Measurements from ENCODE around the gene TEN1.

TEN1 gene

DNA sequence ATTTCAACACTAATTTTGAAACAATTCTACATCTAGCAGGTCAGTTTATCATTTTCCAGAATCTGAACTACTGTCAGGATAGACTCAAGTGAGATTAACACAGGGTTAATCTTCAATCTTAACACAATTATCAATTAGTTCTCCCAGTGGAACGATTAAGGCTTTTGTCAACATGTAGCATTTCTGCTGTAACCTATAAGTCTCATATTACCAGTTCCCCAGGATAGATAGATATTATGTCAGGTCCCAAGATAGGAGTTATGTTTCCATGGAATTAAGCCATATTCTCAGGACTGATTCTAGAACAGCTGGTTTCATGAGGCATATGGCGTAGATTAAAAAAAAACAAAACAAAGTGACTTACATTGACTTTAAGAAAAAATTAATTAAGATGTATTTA lies 33.8 kb upstream of the TEN1 start:
- H3K4me2 ChIP-seq (ENCODE audit: low read depth, low read length, poor library complexity, severe bottlenecking) = no peak overlapping the region
- H3K4me3 ChIP-seq (ENCODE audit: insufficient read depth, low read length, poor library complexity, severe bottlenecking) = no peak overlapping the region
- H3F3A ChIP-seq (ENCODE audit: insufficient read depth) = no peaks in the 10 kb centered on the region
- TF ChIP-seq, protein P1, sequence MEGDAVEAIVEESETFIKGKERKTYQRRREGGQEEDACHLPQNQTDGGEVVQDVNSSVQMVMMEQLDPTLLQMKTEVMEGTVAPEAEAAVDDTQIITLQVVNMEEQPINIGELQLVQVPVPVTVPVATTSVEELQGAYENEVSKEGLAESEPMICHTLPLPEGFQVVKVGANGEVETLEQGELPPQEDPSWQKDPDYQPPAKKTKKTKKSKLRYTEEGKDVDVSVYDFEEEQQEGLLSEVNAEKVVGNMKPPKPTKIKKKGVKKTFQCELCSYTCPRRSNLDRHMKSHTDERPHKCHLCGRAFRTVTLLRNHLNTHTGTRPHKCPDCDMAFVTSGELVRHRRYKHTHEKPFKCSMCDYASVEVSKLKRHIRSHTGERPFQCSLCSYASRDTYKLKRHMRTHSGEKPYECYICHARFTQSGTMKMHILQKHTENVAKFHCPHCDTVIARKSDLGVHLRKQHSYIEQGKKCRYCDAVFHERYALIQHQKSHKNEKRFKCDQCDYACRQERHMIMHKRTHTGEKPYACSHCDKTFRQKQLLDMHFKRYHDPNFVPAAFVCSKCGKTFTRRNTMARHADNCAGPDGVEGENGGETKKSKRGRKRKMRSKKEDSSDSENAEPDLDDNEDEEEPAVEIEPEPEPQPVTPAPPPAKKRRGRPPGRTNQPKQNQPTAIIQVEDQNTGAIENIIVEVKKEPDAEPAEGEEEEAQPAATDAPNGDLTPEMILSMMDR (IDR thresholded peaks at IDR 0.05; ENCODE audit: insufficient read depth, low read length, poor library complexity, severe bottlenecking) = no peak
- no peak for TF ChIP-seq EZH2phosphoT487 (conservative IDR thresholded peaks at IDR 0.05; ENCODE audit: low read length)
- H3K27ac ChIP-seq (ENCODE audit: low read depth, low read length) = no peak overlapping the region
- H2AFZ ChIP-seq (ENCODE audit: low read depth, low read length, severe bottlenecking) = no peak overlapping the region
- H3K79me2 ChIP-seq (ENCODE audit: insufficient read depth, low read length) = 0 out of 2 replicates have a peak, but pooled peaks cover 2% of the 10 kb centered on the region
- H3K9me3 ChIP-seq (ENCODE audit: insufficient read depth, low read length) = no peaks in the 10 kb centered on the region
- H3K9me2 ChIP-seq (replicated peaks; ENCODE audit: insufficient read depth, low read length) = no peaks in the 10 kb centered on the region
- H4K20me1 ChIP-seq (ENCODE audit: low read depth, low read length) = no peaks in the 10 kb centered on the region
- no peak overlapping the region for H3K9ac ChIP-seq (ENCODE audit: low read length)
- no peaks in the 10 kb centered on the region for H3K27me3 ChIP-seq (ENCODE audit: low read length)
- H3K36me3 ChIP-seq (ENCODE audit: low read length) = no peaks in the 10 kb centered on the region

DNA sequence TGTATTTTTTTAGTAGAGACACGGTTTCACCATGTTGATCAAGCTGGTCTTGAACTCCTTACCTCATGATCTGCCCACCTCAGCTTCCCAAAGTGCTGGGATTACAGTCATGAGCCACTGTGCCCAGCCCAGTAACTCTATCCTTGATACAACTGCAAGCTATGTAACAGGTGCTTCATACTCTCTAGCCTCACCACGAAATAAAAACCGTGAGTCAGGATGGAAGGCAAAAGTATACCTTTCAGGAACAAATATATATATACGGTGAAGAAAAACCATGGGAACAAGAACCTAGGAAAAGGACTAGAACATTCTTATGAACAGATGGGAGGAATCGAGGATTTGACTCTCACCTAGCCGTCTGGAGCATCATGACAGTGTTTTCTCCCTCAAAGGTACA lies 28.6 kb upstream of the TEN1 start:
- Histone ChIP-seq H2AFZ (ENCODE audit: low read depth, low read length, severe bottlenecking) (no peak overlapping the region), H3K9me2 (replicated peaks; ENCODE audit: insufficient read depth, low read length) (no peaks in the 10 kb centered on the region), H3K4me3 (ENCODE audit: insufficient read depth, low read length, poor library complexity, severe bottlenecking) (no peak overlapping the region), H3K27me3 (ENCODE audit: low read length) (no peaks in the 10 kb centered on the region), H3K9me3 (ENCODE audit: insufficient read depth, low read length) (no peaks in the 10 kb centered on the region), H3K4me2 (ENCODE audit: low read depth, low read length, poor library complexity, severe bottlenecking) (no peak overlapping the region), H3K27ac (ENCODE audit: low read depth, low read length) (no peak overlapping the region), H3K36me3 (ENCODE audit: low read length) (0 out of 2 replicates have a peak, but pooled peaks cover 5% of the 10 kb centered on the region), H3K79me2 (ENCODE audit: insufficient read depth, low read length) (no peaks in the 10 kb centered on the region), H3F3A (ENCODE audit: insufficient read depth) (no peaks in the 10 kb centered on the region), H3K9ac (ENCODE audit: low read length) (no peak overlapping the region), H4K20me1 (ENCODE audit: low read depth, low read length) (no peaks in the 10 kb centered on the region)
- TF ChIP-seq, protein P1 (IDR thresholded peaks at IDR 0.05; ENCODE audit: insufficient read depth, low read length, poor library complexity, severe bottlenecking) = no peak
- no peak for TF ChIP-seq EZH2phosphoT487 (conservative IDR thresholded peaks at IDR 0.05; ENCODE audit: low read length)

DNA sequence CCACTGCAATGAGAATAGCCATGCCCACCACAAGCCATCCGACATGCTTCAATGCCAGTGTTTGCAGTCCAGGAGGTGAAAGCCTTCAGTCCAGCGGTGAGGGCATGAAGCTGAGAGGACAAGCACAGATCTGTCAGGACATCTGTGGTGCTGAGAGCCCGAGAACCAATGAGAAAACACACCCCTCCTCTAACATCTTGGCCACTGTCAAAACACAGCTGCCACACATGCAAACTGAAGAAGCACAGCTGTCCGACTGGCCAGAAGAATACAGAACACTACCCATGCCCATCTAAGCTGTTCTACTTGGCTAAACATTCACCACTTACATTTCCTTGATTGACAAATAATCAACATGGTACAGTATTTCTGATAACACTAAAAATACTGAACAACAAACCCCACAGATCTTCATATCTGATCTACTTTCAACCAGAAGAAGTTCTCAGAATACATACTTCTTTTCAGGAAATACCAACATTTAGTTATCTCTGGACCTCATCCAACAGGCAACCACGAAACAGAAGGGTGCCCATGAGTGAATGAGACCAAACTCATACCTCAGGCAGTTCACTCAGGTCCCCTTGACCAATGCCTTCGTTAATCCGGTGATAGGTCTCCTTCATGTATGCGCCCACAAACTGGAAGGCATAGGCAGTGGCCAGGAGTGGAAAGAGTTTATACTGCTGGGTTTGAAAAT lies 28.0 kb upstream of the TEN1 start:
- Histone ChIP-seq H4K20me1 (ENCODE audit: low read depth, low read length) (no peaks in the 10 kb centered on the region), H2AFZ (ENCODE audit: low read depth, low read length, severe bottlenecking) (no peak overlapping the region), H3K27ac (ENCODE audit: low read depth, low read length) (no peak overlapping the region), H3K9me2 (replicated peaks; ENCODE audit: insufficient read depth, low read length) (no peaks in the 10 kb centered on the region), H3K27me3 (ENCODE audit: low read length) (no peaks in the 10 kb centered on the region), H3K79me2 (ENCODE audit: insufficient read depth, low read length) (no peaks in the 10 kb centered on the region), H3K4me3 (ENCODE audit: insufficient read depth, low read length, poor library complexity, severe bottlenecking) (no peak overlapping the region), H3K9me3 (ENCODE audit: insufficient read depth, low read length) (no peaks in the 10 kb centered on the region), H3K36me3 (ENCODE audit: low read length) (0 out of 2 replicates have a peak, but pooled peaks cover 9% of the 10 kb centered on the region), H3F3A (ENCODE audit: insufficient read depth) (no peaks in the 10 kb centered on the region), H3K9ac (ENCODE audit: low read length) (no peak overlapping the region), H3K4me2 (ENCODE audit: low read depth, low read length, poor library complexity, severe bottlenecking) (no peak overlapping the region)
- TF ChIP-seq, protein P1 (IDR thresholded peaks at IDR 0.05; ENCODE audit: insufficient read depth, low read length, poor library complexity, severe bottlenecking) = no peak
- TF ChIP-seq EZH2phosphoT487 (conservative IDR thresholded peaks at IDR 0.05; ENCODE audit: low read length) = no peak

Measured in SU-DHL-6 (cell line).